ENCODE data around the gene LDHAL6A.

LDHAL6A gene

DNA sequence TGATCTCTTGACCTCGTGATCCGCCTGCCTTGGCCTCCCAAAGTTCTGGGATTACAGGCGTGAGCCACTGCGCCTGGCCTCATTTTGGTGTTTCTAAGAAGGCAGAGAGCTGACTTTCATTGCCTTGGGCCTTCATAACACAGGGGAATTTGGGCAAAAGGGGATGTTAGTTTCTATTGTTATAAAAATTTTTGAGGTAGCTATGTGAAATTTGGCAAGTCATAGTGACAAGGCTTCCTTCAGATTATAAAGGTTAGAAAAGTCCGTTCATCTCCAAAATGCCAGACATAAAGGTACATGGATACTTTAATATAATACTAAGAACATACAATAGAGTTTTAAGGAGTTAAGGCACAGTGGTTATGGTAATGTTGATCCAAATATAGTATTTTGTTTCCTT, 26.3 kb upstream of the LDHAL6A start:
- no peak overlapping the region for H3K4me3 ChIP-seq (ENCODE audit: low read depth, low read length)
- no peak for DNase-seq (ENCODE audit: low read depth)
- TF ChIP-seq, protein P1, sequence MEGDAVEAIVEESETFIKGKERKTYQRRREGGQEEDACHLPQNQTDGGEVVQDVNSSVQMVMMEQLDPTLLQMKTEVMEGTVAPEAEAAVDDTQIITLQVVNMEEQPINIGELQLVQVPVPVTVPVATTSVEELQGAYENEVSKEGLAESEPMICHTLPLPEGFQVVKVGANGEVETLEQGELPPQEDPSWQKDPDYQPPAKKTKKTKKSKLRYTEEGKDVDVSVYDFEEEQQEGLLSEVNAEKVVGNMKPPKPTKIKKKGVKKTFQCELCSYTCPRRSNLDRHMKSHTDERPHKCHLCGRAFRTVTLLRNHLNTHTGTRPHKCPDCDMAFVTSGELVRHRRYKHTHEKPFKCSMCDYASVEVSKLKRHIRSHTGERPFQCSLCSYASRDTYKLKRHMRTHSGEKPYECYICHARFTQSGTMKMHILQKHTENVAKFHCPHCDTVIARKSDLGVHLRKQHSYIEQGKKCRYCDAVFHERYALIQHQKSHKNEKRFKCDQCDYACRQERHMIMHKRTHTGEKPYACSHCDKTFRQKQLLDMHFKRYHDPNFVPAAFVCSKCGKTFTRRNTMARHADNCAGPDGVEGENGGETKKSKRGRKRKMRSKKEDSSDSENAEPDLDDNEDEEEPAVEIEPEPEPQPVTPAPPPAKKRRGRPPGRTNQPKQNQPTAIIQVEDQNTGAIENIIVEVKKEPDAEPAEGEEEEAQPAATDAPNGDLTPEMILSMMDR (conservative IDR thresholded peaks at IDR 0.05; ENCODE audit: low read depth, low read length) = no peak

DNA sequence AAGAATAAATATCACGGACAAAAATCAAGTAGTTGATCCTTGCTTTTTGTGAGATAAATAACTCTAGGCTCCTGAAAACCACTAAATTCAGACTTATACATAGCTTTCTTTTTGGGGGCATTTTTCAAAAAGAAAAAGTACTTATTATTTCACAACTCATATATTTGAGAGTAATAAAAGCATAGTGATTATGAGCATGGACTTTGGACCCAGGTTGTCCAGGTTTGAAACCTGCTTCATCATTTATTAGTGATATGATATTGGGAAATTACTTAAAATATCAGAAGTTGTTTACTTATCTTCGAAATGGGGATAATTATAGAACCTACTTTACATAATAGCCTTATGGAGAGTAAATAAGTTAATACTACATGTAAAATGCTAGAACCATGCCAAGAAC, 17.0 kb upstream of the LDHAL6A start:
- no peak overlapping the region for H3K4me3 ChIP-seq (ENCODE audit: low read depth, low read length)
- TF ChIP-seq, protein P1 (conservative IDR thresholded peaks at IDR 0.05; ENCODE audit: low read depth, low read length) = no peak
- no peak for DNase-seq (ENCODE audit: low read depth)

DNA sequence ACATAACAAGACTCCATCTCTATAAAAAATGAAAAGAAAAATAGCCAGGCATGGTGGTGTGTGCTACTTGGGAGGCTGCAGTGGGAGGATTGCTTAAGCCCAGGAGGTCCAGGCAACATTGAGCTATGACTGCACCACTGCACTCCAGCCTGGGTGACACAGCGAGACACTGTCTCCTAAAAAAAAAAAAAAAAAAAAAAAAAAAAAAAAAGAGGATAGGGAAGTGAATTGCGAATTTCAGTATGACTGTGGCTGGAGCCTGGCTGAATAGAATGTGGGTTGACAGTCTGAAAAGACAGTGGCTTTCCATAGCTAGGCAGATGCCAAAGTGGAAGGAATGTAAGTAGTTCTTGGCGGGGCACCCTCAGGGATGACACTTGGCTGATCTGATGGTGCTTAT, 6.4 kb upstream of the LDHAL6A start:
- no peak overlapping the region for H3K4me3 ChIP-seq (ENCODE audit: low read depth, low read length)
- no peak for DNase-seq (ENCODE audit: low read depth)
- TF ChIP-seq, protein P1 (conservative IDR thresholded peaks at IDR 0.05; ENCODE audit: low read depth, low read length) = no peak

DNA sequence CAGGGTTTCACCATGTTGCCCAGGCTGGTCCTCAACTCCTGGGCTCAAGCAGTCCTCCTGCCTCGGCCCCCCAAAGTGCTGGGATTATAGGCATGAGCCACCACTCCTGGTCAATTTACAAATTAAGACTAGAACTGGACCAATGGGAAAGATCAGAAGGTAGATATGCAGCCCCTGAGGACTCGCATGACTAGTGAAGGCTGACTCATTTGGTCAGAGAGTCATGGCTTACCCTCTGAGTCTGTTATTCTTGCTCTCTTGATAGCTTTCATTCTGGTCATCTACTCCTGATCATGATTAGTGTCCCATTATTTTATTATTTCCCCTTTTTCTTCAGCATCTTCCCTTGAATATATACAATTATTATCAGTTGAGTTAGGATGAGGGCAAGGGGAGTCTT, 2.7 kb upstream of the LDHAL6A start:
- peak; percentile 26 for DNase-seq (ENCODE audit: low read depth)
- TF ChIP-seq, protein P1 (conservative IDR thresholded peaks at IDR 0.05; ENCODE audit: low read depth, low read length) = no peak
- H3K4me3 ChIP-seq (ENCODE audit: low read depth, low read length) = no peak overlapping the region

DNA sequence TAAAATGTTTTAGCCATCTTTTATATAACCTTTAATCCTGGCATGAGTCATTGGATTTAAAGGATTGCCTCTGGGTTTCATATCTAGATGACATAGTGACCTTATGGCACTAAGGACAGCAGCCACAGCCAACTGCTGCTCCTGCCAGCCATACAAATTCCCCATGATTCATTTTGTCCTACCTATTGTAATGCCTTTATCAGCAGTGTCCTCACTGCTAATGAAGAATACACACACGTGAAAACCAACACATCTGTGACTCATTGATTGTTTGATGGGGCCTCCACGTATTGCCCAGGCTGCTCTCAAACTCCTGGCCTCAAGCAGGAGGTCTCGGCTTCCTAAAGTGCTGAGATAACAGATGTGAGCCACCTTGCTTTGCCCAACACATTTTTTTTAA, 1.8 kb downstream of the LDHAL6A start:
- DNase-seq (ENCODE audit: low read depth) = peak; percentile 5
- no peak overlapping the region for H3K4me3 ChIP-seq (ENCODE audit: low read depth, low read length)
- TF ChIP-seq, protein P1 (conservative IDR thresholded peaks at IDR 0.05; ENCODE audit: low read depth, low read length) = no peak

DNA sequence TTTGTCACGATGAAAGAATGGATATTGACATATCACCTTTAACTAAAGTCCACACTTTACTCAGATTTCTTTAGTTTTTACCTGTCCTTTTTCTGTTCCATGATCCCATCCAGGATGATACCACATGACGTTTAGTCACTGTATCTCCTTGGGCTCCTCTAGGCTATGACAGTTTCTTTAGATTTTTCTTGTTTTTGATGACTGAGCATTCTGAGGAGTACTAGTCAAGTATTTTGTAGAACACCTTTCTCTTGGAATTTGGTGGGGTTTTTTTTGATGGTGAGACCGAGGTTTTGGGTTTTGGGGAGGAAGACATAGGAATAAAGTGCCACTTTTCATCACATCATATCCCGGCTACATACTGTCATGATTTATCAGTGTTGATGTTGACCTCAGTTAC, 4.0 kb downstream of the LDHAL6A start:
- no peak overlapping the region for H3K4me3 ChIP-seq (ENCODE audit: low read depth, low read length)

DNA sequence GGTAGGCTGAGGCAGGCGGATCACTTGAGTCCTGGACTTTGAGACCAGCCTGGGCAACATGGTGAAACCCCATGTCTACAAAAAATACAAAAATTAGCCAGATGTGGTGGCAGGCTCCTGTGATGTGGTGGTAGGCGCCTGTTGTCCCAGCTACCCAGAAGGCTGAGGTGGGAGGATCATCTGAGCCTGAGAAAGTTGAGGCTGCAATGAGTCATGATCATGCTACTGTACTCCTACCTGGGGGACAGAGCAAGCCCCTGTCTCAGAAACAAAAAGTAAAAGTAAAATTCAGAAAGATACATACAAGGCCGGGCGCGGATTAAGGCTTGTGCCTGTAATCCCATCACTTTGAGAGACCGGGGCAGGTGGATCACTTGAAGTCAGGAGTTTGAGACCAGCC, 6.3 kb downstream of the LDHAL6A start:
- TF ChIP-seq, protein P1 (conservative IDR thresholded peaks at IDR 0.05; ENCODE audit: low read depth, low read length) = no peak
- H3K4me3 ChIP-seq (ENCODE audit: low read depth, low read length) = no peak overlapping the region
- DNase-seq (ENCODE audit: low read depth) = no peak

More for the DNA sequence above, 4.0 kb downstream of the LDHAL6A start:
- no peak for DNase-seq (ENCODE audit: low read depth)
- TF ChIP-seq, protein P1 (conservative IDR thresholded peaks at IDR 0.05; ENCODE audit: low read depth, low read length) = no peak

Data from choroid plexus epithelial cell (primary cell).